ENCODE measurements around the gene ENTHD1.

DNA sequence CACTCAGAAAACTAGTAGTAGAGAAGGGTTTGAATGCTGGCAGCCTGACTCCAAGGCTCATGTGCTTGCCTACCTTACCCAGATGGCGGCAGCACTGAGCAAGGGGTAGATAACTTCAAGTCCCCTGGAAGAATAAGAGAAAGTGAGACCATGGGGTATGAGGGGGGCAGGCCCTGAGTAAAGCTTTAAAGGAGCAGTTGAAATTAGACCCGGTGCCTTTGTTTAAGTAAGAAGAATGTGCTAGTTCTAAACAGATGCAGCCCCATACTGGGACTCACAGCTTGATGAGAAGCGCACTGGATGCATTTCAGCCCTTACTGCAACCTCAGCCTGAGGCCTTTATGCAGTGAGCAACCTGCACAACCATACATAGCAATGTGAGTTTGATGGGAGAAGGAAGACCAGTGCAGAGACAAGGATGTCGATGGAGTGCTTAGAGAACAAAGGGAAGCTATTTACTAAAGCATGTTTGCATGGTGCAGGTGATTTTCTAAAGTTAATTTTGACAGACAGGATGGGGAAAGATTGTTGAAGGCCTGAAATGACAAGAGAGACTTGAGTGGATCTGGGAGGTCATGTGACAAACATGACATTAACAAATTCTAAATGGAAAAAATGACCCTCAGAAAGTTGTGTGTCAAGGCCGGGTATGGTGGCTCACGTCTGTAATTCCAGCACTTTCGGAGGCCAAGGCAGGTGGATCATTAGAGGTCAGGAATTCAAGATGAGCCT lies 39.5 kb upstream of the ENTHD1 start:
- TF ChIP-seq, protein P1, sequence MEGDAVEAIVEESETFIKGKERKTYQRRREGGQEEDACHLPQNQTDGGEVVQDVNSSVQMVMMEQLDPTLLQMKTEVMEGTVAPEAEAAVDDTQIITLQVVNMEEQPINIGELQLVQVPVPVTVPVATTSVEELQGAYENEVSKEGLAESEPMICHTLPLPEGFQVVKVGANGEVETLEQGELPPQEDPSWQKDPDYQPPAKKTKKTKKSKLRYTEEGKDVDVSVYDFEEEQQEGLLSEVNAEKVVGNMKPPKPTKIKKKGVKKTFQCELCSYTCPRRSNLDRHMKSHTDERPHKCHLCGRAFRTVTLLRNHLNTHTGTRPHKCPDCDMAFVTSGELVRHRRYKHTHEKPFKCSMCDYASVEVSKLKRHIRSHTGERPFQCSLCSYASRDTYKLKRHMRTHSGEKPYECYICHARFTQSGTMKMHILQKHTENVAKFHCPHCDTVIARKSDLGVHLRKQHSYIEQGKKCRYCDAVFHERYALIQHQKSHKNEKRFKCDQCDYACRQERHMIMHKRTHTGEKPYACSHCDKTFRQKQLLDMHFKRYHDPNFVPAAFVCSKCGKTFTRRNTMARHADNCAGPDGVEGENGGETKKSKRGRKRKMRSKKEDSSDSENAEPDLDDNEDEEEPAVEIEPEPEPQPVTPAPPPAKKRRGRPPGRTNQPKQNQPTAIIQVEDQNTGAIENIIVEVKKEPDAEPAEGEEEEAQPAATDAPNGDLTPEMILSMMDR (IDR thresholded peaks at IDR 0.05; ENCODE audit: low read depth, low read length, poor library complexity, severe bottlenecking): peak; percentile 78
- TF ChIP-seq EZH2phosphoT487 (IDR thresholded peaks at IDR 0.05; ENCODE audit: borderline replicate concordance, low read length): no peak

All from DOHH2 (cell line).